ENCODE measurements around the gene FBXW9. TPM values are rescaled to one million over a fixed set of nuclear protein-coding genes. Genes with fewer than 3 reads are reported as not detected.
"Not testable (repeated sequence)": the region's sequence is repeated elsewhere in the genome, so short reads cannot be mapped to it uniquely, and the experiment has no call there.

The FBXW9 gene
- total and polyA plus RNA-seq, 8 donors: 3.1 to 8.5 (median 4.4) TPM

DNA sequence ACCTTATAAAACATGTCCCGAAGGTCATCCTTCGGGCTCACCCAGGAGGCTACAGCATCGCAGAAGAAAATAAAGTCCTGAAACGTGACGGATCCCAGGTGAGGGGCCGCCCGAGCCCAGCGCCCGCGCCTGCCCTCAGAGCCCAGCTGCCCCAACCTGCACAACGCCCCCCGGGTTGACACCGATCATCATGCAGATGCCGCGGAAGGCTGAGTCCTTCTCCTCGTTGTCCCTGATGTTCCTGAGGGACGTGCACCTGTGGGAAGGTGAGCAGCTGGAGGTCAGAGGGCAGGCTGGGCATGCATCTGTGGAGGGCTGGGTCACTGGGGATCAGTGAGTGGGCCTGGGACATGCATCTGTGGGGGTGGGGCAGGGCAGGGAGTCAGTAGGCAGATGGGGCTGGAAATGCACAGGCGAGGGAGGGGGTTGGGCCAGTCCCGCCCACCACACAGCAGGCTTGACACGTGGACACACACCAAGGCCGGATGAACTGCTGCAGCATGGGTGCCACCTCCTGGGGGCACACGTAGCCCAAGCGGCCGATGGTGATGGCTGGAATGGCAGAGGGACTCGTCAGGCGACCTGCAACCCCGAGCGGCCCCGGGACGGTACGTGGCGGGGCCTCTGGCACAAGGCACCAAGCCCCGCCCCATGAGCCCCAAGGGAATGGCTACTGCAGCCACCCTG, 5.3 kb upstream of the FBXW9 start:
- DNase-seq (no peak), FAIRE-seq (no peak), ATAC-seq (no peak)
- Histone ChIP-seq H3K4me3 (no peak overlapping the region), H3K27ac (no peak overlapping the region), H3K27me3 (no peaks in the 10 kb centered on the region), H3K4me1 (peaks cover 0 to 3% (median 0%) of the 10 kb centered on the region in 3 donors), H3K36me3 (peaks cover 0 to 51% (median 26%) of the 10 kb centered on the region in 3 donors), H3K9me3 (no peaks in the 10 kb centered on the region)
- WGBS, 2 donors: 88 to 89% methylated on average over 30 to 33 of the region's 33 CpGs
- TF ChIP-seq CTCF (IDR thresholded peaks at IDR 0.05): no peak
- intact Hi-C loops (cut with DNase I): no loop called here

DNA sequence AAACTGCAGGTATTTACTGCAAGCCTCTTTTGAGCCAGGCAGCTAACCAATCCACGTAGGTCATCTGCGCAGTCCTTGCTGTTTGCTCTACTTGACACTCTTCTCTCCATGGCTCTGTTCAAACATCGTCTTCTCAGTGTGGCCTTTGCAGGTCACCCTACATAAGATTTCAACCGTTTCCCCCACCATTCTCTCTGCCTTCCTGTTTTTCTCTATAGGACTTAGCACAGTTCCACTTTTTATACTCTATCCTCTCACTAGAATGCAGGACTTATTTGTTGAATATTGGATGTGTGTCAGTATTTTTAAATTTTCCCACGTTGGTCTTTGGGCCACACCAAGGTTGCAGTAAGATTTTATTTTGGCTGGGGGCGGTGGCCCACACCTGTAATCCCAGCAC, 1.7 kb upstream of the FBXW9 start:
- intact Hi-C loops (cut with DNase I): no loop called here
- no peak overlapping the region for H3K4me3 ChIP-seq
- no peak for FAIRE-seq
- DNase-seq: no peak
- no peaks in the 10 kb centered on the region for H3K27me3 ChIP-seq
- no peak for TF ChIP-seq CTCF (IDR thresholded peaks at IDR 0.05)
- H3K4me1 ChIP-seq: peaks cover 3 to 9% (median 6%) of the 10 kb centered on the region in 3 donors
- no peak for ATAC-seq
- 82 to 85% methylated on average over 6 of the region's 6 CpGs for WGBS, 2 donors
- no peaks in the 10 kb centered on the region for H3K9me3 ChIP-seq
- H3K27ac ChIP-seq: no peak overlapping the region
- peaks cover 0 to 25% (median 10%) of the 10 kb centered on the region in 3 donors for H3K36me3 ChIP-seq

GRCh38 chr19:12697425-12697824, 994 bp upstream of the FBXW9 start:
- FAIRE-seq; DNase-seq; H3K27me3 ChIP-seq; ATAC-seq; H3K9me3 ChIP-seq; H3K27ac ChIP-seq; H3K4me3 ChIP-seq; H3K4me1 ChIP-seq; intact Hi-C loops (cut with DNase I): not testable (repeated sequence)
- H3K36me3 ChIP-seq: peaks cover 0 to 18% (median 10%) of the 10 kb centered on the region in 3 donors
- WGBS, 2 donors: 94 to 96% methylated on average over 22 of the region's 22 CpGs

- peak overlapping the region in 1 of 4 donors; percentile 75 for H3K27ac ChIP-seq
- H3K4me3 ChIP-seq: peak overlapping the region; percentile 61 to 88 (median 80)
- DNase-seq (no peak), FAIRE-seq (no peak), ATAC-seq (peak in 2 of 4 donors; percentile 29 to 33)
- H3K4me1 ChIP-seq: peaks cover 3 to 9% (median 6%) of the 10 kb centered on the region in 3 donors
- H3K27me3 ChIP-seq: no peaks in the 10 kb centered on the region
- 2% methylated on average over 25 to 36 of the region's 36 CpGs for WGBS, 2 donors
- H3K36me3 ChIP-seq: peaks cover 0 to 5% (median 4%) of the 10 kb centered on the region in 3 donors
- intact Hi-C loops (cut with DNase I): no loop called here
- no peaks in the 10 kb centered on the region for H3K9me3 ChIP-seq
- no peak for TF ChIP-seq CTCF (IDR thresholded peaks at IDR 0.05)
These were observed 450 bp downstream of the FBXW9 start for GRCh38 chr19:12695997-12696365.

GRCh38 chr19:12695514-12695913, 917 bp downstream of the FBXW9 start:
- TF ChIP-seq CTCF (IDR thresholded peaks at IDR 0.05): no peak
- FAIRE-seq: no peak
- 47 to 59% methylated on average over 1 of the region's 1 CpG for WGBS, 2 donors
- Histone ChIP-seq H3K4me3 (peak overlapping the region in 3 of 4 donors; percentile 61 to 88 (median 71)), H3K9me3 (no peaks in the 10 kb centered on the region), H3K36me3 (no peaks in the 10 kb centered on the region), H3K4me1 (peaks cover 3 to 9% (median 6%) of the 10 kb centered on the region in 3 donors), H3K27me3 (no peaks in the 10 kb centered on the region), H3K27ac (no peak overlapping the region)
- intact Hi-C loops (cut with DNase I): no loop called here
- no peak for DNase-seq
- no peak for ATAC-seq
